Osteoblast (primary cell): ENCODE data around the gene ZNF681. TPM values are rescaled to one million over a fixed set of nuclear protein-coding genes. Genes with fewer than 3 reads are reported as not detected.
"Not testable (repeated sequence)": the region's sequence is repeated elsewhere in the genome, so short reads cannot be mapped to it uniquely, and the experiment has no call there.

Experiments
- DNase-seq: peaks from one replicate; pipeline ENCODE4 v3.0.0; 2011; ENCODE audit warnings: low spot score, mixed read lengths; ENCODE audit not compliant: insufficient read length; ENCODE audit errors: missing footprints
- H2AFZ ChIP-seq: 2 replicates; pipeline ENCODE4 v1.6.0; 2011; ENCODE audit warnings: mild to moderate bottlenecking, low read length
- H3K27ac ChIP-seq: 2 replicates; pipeline ENCODE4 v1.5.1; 2011; ENCODE audit warnings: mild to moderate bottlenecking, low read depth, low read length, moderate library complexity
- H3K27me3 ChIP-seq: 2 replicates; pipeline ENCODE4 v1.6.0; 2012; ENCODE audit warnings: mild to moderate bottlenecking, control low read depth, inconsistent platforms, low read length, moderate library complexity; ENCODE audit not compliant: insufficient read depth
- H3K36me3 ChIP-seq: 2 replicates; pipeline ENCODE4 v1.5.1; 2011; ENCODE audit warnings: mild to moderate bottlenecking, low read length, control low read depth, moderate library complexity; ENCODE audit not compliant: insufficient read depth
- H3K4me1 ChIP-seq: 2 replicates; pipeline ENCODE4 v1.5.1; 2011; ENCODE audit warnings: mild to moderate bottlenecking, low read length, control low read depth, moderate library complexity; ENCODE audit not compliant: insufficient read depth
- H3K4me2 ChIP-seq: 2 replicates; pipeline ENCODE4 v1.6.0; 2011; ENCODE audit warnings: mild to moderate bottlenecking, low read length; ENCODE audit not compliant: insufficient read depth
- H3K4me3 ChIP-seq: fragments of 200-600 bp; sonication (generic); 3 replicates; pipeline ENCODE4 v1.5.1; 2012; ENCODE audit warnings: mild to moderate bottlenecking, low read length, inconsistent platforms; ENCODE audit not compliant: insufficient read depth
- H3K79me2 ChIP-seq: 2 replicates; pipeline ENCODE4 v1.6.0; 2012; ENCODE audit warnings: mild to moderate bottlenecking, low read length, control low read depth, inconsistent platforms; ENCODE audit not compliant: insufficient read depth
- H3K9me3 ChIP-seq: 2 replicates; pipeline ENCODE4 v1.5.1; 2011; ENCODE audit warnings: low read depth, low read length, control low read depth
- H4K20me1 ChIP-seq: 2 replicates; pipeline ENCODE4 v1.6.0; 2012; ENCODE audit warnings: mild to moderate bottlenecking, low read length, control low read depth; ENCODE audit not compliant: insufficient read depth
- CTCF ChIP-seq: IDR thresholded peaks from 2 replicates; pipeline ENCODE4 v1.5.1; 2011; ENCODE audit warnings: mild to moderate bottlenecking, low read depth, low read length, moderate library complexity; ENCODE audit errors: extremely low read depth
- total RNA-seq: library from RNA; depleted of rRNA; stranded (reverse); fragments of >200 nt; gene quantifications from 2 replicates; pipeline ENCODE4 v1.2.3, GENCODE V29; 2012

The ZNF681 gene
- total RNA-seq, 1 donor: 0.36 TPM

- Histone ChIP-seq H3K4me3 (no peak overlapping the region), H3K27me3 (no peaks in the 10 kb centered on the region), H4K20me1 (no peaks in the 10 kb centered on the region), H3K4me2 (no peak overlapping the region), H2AFZ (no peak overlapping the region), H3K27ac (no peak overlapping the region), H3K4me1 (no peaks in the 10 kb centered on the region), H3K9me3 (peaks cover 4% of the 10 kb centered on the region), H3K79me2 (no peaks in the 10 kb centered on the region), H3K36me3 (no peaks in the 10 kb centered on the region)
- TF ChIP-seq CTCF: no peak
- no peak for DNase-seq
These were observed 21.0 kb upstream of the ZNF681 start for GRCh38 chr19:23779645-23780044.

GRCh38 chr19:23778566-23778965, 19.9 kb upstream of the ZNF681 start:
- Histone ChIP-seq H3K4me3 (no peak overlapping the region), H4K20me1 (no peaks in the 10 kb centered on the region), H2AFZ (no peak overlapping the region), H3K27me3 (no peaks in the 10 kb centered on the region), H3K9me3 (peaks cover 4% of the 10 kb centered on the region), H3K79me2 (no peaks in the 10 kb centered on the region), H3K27ac (no peak overlapping the region), H3K4me1 (no peaks in the 10 kb centered on the region), H3K4me2 (no peak overlapping the region), H3K36me3 (no peaks in the 10 kb centered on the region)
- DNase-seq: no peak
- TF ChIP-seq CTCF: no peak

GRCh38 chr19:23778036-23778435, 19.3 kb upstream of the ZNF681 start:
- not testable (repeated sequence) for H3K27ac ChIP-seq, H3K4me3 ChIP-seq, H4K20me1 ChIP-seq, H3K4me1 ChIP-seq, H3K9me3 ChIP-seq, H2AFZ ChIP-seq, DNase-seq, H3K4me2 ChIP-seq, H3K79me2 ChIP-seq, H3K36me3 ChIP-seq, H3K27me3 ChIP-seq

GRCh38 chr19:23777216-23777615, 18.5 kb upstream of the ZNF681 start:
- H3K4me3 ChIP-seq: no peak overlapping the region
- H3K9me3 ChIP-seq: peaks cover 4% of the 10 kb centered on the region
- H3K27ac ChIP-seq: no peak overlapping the region
- H3K4me1 ChIP-seq: no peaks in the 10 kb centered on the region
- H3K27me3 ChIP-seq: no peaks in the 10 kb centered on the region
- H3K4me2 ChIP-seq: no peak overlapping the region
- no peak for TF ChIP-seq CTCF
- H3K79me2 ChIP-seq: no peaks in the 10 kb centered on the region
- DNase-seq: no peak
- H3K36me3 ChIP-seq: no peaks in the 10 kb centered on the region
- no peaks in the 10 kb centered on the region for H4K20me1 ChIP-seq
- H2AFZ ChIP-seq: no peak overlapping the region
